ENCODE measurements around the gene NPC1.
"Not testable (repeated sequence)": the region's sequence is repeated elsewhere in the genome, so short reads cannot be mapped to it uniquely, and the experiment has no call there.

The NPC1 gene

DNA sequence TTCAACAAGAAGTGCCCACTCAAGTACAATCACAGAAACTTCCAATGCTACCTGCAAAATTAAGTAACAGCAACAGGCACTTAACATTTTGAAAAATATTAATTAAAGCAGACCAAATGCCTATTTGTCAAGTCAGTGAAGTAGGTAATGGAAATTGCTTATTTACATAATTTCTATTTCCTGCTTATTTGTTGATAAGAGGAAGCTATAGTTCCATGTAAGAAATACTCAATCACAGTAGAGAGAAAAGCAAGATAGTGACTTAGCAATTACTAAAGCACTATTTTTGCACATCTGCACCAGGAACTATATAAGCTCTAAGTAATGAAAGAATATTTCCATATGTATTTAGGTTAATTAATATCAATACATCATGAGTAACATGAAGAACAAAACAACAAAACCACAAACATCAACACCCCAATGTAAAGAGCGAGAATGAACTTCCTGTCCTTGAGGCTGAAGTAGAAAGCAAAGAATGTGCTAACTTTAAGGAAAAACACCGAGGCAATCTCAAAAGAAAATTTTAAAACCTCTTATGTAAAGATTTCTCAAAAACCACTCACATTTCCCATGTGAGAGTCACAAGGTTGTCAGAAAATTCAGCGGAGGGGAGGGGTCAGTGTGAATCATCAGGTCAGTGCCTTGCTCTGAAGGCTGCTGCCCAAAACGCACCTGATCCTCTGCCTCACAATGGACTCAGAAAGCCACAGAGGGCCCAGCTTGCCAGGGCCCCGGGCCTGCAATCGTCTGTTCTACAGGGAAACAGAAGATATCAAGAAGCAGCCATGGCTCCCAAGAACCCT, 12.5 kb downstream of the NPC1 start:
- DNase-seq: no peak

DNA sequence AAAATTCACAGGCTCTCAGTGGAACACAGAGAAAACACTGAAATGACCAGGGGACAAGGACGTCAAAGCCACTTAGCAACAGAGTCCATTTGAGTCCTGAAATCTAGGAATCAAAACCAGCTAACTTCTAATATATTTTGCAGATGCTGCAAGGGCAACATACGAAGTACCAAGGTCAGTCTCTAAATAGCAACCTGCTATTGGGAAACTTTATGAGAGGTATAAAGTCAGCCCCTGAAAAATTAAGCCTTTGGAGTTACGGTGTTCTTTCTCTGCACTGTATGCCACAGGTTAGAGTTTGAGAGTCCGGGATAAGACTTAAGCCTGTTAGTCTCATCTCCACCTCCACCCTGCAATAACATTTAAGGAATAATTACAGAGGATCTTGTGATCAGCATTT, 13.3 kb downstream of the NPC1 start:
- DNase-seq: no peak

- no peak for DNase-seq
Observed at GRCh38 chr18:23572570-23572969, 13.7 kb downstream of the NPC1 start.

DNA sequence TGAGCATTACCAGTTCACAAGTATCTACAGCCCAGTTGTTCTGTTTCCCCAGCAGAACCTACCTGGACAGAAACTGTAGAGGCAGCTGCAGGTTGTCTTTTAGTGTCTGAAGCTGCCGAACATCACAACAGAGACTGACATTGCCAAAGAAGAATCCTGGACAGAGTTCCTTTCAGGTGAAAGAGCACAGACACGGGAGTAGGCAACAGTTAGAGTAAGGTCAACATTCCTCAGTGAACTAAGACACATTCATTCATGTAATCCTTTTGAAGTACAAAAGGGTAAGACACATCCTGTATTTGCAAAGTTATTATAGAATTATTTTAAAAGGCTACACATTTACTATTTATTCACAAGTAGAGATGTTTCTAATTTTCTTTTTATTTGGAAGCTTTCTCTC, 14.3 kb downstream of the NPC1 start:
- DNase-seq: no peak

DNA sequence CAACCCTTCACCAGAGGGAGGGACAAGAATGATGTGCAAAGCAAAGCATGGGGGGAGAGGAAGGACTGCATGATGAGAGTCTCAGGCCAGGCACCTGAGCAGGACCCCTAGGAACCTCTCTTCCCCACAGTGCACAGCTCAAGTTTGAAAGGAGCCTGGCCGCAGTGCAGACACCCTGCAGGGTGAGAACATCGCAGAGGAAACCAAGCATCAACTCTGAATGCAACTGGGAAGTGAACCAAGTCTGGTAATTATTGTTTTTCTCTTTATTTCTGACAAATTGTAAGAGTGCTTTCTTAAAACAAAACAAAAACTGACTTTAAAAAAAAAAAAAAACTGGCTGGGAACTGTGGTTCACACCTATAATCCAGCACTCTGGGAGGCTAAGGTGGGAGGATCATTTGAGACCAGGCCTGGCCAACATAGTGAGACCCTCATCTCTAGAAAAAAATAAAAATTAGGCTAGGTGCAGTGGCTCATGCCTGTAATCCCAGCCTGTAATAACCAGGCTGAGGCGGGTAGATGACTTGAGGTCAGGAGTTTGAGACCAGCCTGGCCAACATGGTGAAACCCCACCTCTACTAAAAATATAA, 15.3 kb downstream of the NPC1 start:
- no peak for DNase-seq

GRCh38 chr18:23569299-23570063, 16.8 kb downstream of the NPC1 start:
- DNase-seq: no peak

DNA sequence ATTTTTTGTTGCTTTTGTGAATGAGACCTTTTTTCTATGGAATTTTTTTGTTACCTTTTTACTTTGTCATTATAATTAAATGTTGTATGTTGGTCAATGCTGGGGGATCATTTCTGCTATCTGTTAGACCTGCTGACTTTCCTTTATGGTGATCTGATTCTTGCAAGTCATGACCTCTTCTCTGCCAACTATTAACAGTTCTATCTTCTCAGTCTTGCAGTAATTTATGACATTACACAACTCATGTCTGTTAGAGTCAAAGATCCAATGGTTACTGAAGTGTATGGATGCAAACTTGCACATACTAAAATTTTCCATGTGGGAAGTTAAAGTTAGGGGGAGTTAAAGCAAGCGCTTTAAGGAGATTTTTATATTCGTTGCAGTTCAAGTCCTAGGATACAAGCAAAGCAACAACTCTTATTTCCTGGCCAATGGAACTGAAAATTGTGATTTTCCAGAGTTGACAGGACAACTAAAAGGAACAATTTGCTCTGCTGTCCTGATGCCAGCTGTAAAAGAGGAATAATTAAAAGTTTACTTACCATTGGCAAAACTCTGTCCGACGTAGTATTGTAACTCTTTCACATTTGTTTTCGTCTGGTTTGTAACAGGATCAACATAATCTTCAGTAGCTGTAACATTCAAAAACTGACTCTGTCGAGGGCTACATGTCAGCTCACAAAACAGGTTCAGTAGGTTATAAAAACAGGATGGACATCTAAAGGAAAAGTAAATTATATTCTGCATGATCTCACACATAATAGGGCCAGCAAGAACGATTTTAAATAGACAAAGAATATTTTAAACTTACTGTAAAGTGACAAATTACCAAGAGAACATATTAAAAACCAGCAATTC, 17.8 kb downstream of the NPC1 start:
- peak; percentile 18 for DNase-seq

DNA sequence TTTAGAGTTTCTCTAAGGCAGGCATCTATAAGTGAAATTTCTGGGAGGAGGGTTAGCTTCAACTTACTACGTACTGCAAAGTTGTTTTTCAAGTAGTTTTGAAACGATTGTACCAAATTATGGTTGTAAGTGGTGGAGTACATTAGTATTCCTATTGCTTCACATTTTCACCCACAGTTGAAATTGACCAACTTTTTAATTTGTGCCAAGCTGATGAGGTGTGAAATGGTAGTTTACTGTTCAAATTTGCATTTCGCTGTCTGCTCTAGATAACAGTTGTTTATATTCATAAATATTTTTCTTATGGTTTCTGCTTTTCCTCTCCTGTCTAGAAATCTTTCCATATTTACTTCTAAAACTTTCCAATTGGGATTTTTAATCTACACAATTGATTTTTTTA, 18.6 kb downstream of the NPC1 start:
- DNase-seq: no peak

- no peak for DNase-seq
Observed at GRCh38 chr18:23565916-23566547, 20.3 kb downstream of the NPC1 start.

DNA sequence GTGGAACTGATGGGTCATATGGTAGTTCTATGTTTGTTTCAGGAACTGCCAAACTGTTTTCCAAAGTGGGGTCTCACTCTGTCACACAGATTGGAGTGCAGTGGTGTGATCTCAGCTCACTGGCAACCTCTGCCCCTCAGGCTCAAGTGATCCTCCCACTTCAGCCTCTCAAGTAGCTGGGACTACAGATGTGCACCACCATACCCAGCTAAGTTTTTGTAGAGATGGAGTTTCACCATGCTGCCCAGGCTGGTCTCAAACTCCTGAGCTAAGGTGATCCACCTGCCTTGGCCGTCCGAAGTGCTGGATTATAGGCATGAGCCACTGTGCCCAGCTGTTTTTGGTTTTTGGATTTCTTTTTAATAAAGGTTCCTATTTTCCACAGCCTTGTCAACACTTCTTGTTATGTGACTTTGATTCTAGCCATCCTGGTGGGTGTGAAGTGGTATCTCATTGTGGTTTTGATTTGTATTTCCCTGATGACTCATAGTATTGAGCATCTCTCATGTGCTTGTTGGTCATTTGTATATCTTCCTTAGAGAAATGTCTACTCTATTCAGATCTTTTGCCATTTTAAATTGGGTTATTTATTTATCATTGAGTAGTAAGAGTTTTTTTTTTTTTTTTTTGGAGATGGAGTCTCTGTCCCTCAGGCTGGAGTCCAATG, 22.8 kb downstream of the NPC1 start:
- peak; percentile 15 for DNase-seq

- no peak for DNase-seq
Observed at GRCh38 chr18:23560186-23560585, 26.1 kb downstream of the NPC1 start.

- not testable (repeated sequence) for DNase-seq
Observed at GRCh38 chr18:23557511-23557910, 28.8 kb downstream of the NPC1 start.

DNA sequence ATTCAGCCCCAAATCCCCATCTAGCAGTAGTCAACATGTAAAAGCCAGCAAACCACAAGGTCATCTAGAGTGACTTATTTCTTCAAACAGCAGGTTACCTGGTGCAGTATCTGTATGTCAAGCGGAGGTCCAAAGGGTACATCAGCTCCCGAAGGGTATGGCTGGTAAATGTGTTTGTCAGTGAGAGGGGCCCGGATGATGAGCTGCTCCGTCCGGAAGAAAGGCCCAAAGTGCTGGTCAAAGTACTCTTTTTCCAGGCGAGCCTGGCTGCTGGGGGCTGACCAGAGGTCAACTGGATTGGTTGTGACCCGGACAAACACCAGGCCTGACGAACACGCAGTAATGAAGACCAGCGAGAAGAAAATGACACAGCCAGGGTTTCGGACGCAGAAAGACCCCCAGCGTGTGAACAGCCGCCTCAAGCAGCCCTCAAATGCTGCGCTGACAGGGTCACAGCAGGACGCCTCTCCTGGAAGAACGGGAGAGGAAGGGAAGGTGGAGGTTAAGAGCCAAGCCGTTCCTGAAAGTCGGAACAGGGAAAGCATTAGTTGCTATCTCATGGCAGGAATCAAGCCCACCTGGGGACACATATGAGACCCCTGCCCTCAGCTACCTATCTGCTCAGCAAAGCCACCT, 30.0 kb downstream of the NPC1 start:
- DNase-seq: no peak

DNA sequence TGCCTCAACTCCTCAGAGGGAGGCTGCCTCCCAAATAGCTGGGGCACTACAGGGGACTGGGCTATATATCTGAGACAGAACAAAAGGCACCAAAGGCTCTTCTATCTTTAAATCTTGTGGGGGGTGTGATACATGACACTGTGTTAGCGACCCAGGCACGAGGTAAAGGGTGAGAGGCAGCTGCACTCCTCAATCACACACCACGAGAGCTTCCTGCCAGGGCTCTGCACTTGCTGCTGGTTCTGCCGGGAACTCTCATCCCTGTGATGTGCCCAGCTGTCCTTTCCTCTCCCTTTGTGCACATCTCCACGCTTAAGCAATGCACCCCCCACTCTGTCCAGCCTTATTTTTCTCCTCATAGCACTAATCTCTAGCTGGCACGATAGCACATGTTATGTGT, 32.4 kb downstream of the NPC1 start:
- DNase-seq: no peak

GRCh38 chr18:23552505-23552904, 33.8 kb downstream of the NPC1 start:
- DNase-seq: no peak

GRCh38 chr18:23551978-23552377, 34.3 kb downstream of the NPC1 start:
- no peak for DNase-seq

DNA sequence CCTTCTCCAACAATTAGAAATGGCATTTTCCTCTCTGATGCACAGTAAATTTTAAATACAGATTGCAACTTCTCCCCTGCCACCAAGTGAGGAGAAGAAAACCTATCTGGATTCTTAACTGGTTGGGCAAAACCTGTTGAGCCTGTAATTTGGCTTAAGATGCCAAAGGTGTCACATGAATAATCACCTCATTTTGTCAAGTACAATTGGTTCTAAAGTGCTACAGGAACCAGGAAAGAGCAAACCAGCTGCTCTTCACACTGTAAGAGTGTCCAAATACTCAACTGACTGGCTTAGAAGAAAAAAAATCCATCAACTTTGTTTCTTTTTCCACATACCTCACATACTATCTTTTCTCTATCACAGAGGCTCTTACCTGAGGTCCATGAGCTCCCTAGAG, 35.4 kb downstream of the NPC1 start:
- DNase-seq: no peak

DNA sequence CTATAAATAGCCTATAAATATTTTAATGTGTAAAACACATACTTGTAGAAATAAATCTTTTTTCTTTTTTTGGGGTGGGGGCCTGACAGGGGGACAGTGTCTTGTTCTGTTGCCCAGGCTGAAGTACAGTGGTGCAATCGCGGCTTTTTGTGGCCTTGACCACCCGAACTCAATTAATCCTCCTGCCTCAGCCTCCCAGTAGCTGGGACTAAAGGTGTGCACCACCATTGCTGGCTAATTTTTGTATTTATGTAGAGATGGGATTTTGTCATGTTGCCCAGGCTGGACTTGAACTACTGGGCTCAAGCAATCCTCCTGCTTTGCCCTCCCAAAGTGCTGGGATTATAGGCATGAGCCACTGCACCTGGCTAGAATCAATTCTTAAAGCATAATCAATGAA, 37.6 kb downstream of the NPC1 start:
- no peak for DNase-seq

GRCh38 chr18:23548275-23548674, 38.0 kb downstream of the NPC1 start:
- DNase-seq: no peak

DNA sequence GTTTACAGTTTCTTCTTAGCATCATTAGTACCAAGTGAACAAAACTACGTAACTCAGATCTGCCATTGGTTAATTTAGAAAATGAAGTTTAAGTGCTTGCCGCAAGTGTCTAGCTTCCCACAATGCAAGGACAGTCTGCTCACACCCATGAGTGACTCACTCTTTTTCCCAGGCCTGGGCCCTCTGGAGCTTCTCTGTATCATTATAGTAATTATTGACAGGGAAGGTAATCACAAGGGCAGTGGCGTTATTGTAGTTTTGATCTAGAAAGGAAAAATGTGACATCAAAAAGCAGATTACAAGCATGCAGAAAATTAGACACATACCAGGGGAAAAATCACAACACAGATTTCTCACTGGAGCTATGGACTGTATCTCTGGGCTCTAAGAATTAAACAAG, 38.5 kb downstream of the NPC1 start:
- no peak for DNase-seq

DNA sequence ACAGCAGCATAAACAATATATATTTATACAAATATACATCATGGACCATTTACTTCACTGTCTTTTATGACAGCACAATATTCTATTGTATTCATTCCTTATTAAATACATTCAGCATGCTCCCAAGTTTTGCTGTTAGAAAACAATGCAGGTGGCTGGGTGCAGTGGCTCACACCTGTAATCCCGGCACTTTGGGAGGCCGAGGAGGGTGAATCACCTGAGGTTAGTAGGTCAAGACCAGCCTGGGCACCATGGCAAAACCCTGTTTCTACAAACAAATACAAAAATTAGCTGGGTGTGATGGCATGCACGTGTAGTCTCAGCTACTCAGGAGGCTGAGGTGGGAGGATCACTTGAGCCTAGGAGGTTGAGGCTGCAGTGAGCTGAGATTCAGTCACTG, 39.0 kb downstream of the NPC1 start:
- no peak for DNase-seq

Data from hematopoietic multipotent progenitor cell treated with erythropoietin and hydrocortisone succinate and interleukin-3 and kit ligand, for 4 days (in vitro differentiated cells).